Measurements from ENCODE around the gene AFAP1L1.

Gene AFAP1L1

GRCh38 chr5:149288436-149288835, 16.8 kb downstream of the AFAP1L1 start:
- no peak for DNase-seq

DNA sequence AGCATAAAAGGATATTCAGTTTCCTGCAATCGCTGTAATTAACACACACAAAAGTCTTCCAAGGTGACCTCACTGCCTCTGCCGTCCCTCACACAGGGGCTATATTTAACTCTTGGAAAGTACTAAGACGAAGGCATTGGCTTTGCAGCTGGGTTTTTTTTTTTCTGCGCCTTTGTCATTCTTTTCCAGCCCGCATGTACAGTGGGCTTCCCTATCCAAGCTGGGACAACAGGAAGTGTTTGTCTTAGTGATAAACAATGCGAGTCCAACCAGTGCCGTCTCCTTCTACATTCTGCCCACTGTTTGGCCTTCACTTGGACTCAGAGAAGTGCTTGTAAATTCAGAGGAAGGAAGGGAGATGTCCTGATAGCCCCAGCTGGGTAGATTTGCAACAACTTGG, 17.6 kb downstream of the AFAP1L1 start:
- no peak for DNase-seq

DNA sequence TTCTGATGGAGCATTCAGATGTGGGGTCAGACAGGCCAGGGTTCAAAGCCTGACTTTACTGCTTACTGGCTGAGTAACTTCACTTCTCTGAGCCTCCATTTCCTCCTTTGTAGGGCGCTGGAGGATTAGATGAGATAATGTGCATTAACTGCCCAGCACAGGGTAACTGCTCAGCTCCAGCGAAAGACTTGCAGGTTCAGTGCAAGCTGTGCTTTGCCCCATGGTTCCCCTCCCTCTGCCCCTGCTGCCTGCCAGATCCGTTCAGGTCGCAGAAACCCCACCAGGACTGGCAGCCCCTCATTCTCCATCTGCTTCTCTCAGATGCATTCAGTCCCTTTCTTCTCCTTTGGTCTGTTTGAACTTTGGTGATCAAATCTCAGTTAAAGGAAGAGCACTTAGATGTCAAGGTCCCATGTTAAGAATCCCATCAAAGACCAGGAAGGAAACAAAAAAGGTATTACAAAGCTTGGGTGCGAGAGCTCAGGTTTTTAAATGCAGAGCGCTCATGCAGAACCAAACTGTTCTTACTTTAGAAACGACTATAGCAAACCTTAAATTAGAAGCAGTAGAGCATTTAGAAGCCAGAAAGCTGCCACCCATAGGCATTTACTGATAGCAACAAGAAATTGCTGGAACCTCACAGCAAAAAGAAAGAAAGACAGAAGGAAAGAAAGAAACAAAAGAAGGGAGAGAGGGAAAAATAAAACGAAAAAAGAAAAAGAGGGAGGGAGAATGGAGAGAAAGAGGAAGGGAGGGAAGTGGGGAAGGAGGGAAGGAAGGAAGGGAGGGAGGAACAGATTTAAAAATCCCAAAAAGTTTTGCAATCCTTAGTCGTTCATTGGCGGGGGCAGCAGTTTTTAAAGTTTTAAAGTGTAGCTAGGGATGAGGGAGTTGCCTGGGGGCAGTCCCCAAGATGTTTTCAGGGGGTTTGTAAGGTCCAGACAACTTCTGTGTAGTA, 23.5 kb downstream of the AFAP1L1 start:
- no peak for DNase-seq

DNA sequence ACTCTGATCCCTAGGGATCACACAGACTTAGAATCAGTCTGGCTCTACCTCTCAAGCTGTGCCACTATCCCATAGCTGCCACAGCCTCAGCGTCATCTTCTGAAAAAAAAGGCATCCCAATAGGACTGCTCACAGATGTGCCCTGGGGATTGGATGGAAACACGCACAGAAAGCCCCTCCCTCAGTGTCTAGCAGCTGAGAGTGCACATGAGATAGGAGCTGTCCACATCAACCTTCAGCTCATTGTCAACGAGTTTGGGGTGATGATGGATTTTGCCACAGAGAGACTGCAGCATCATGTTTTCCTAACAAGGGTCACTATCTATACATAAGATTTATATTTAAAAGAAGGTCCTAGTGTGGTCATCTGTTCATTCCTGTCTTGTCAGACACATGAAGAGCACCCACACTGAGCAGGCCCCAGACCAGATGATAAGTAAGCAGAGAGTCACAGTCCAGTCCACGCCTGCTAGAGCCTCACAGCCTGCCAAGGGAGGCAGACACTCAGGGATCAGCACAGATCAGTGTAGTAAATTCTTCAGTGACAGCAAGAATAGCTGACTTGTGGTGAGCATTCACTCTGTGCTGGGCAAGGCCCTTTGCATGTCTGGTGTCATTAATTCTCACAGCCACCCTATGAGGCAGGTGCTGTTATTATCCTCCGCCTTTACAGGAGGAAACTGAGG, 25.8 kb downstream of the AFAP1L1 start:
- DNase-seq = no peak

- no peak for DNase-seq
Measured at GRCh38 chr5:149298163-149298562, 26.5 kb downstream of the AFAP1L1 start.

- no peak for DNase-seq
Measured at GRCh38 chr5:149298842-149299404, 27.3 kb downstream of the AFAP1L1 start.

GRCh38 chr5:149299451-149300054, 27.9 kb downstream of the AFAP1L1 start:
- no peak for DNase-seq

DNA sequence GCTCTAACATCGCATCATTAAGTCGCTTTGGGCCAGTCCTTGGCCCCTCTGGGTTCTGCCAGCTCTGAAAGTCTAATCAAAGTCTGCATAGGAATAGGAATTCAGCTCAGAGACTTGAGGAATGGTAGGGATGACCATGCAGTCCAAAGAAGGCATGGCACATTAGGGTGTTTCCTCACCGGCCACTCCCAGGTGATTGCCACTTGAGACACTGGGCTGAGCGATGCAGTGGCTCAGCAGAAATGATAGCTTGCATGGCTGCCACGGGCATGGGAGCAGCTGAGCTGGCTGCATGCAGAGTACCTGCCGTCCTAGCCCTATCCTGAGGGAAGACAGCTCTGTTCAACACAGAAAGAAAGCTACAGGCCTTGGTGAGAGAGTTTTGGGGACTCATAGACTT, 28.8 kb downstream of the AFAP1L1 start:
- DNase-seq = no peak

DNA sequence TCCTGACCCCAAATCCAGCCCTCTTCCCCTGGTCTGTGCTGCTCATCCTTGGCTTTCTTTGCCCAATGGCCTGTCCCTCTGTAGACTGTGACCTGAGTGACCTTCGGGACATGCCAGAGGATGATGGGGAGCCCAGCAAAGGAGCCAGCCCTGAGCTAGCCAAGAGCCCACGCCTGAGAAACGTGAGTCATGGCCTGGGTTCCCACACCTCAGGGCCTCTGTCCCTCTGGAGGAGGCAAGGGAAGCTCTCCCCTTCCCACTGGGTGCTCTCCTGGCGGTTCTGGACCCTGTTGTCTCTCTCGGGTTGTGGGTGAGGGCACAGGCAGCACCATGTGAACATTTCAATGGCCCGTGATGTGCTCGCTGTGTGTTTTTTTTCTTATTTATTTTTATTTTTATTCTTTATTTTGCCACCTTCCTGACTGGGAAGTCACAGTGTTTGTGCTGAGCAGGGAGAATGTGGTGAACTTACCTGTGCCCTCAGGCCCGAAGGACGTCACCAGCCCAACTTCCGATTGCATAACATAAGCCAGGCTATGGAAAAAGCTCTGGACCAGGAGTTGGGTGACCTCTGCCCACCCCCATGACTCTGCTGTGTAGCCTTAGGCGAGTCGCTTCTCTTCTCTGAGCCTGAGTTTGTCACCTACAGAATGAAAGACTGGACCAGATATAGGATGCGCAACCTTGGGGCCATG, 29.5 kb downstream of the AFAP1L1 start:
- DNase-seq = no peak

DNA sequence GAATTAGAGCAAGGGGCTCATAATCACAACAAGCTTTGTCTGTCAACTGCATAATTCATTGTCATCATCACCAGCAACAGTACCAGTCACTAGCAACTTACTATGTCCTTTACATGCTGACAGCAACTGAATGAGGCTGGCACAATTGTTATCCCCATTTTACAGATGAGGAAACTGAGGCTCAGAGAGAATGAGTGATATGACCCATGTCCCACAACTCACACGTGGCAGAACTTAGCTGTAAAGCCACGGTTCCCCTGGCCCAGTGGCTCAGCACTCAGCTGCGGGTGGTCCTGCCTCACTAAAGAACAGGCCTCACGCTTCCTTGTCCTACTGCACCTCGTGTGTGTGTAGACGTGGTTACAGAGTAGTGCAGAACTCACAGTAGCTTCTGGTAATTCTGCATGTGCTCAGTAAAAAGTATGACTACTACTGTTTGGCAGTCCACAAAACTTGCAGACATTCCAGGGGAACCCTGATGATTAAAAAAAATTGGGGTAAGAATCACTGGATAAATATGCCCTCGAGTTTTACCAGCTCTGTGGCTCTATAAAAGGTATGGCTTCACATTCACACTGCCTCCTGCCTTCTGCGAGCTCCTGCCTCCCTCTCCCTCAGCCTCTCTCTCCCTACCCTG, 30.2 kb downstream of the AFAP1L1 start:
- DNase-seq = no peak

- DNase-seq = no peak
Measured at GRCh38 chr5:149302641-149303040, 31.0 kb downstream of the AFAP1L1 start.

GRCh38 chr5:149303210-149303609, 31.6 kb downstream of the AFAP1L1 start:
- no peak for DNase-seq

DNA sequence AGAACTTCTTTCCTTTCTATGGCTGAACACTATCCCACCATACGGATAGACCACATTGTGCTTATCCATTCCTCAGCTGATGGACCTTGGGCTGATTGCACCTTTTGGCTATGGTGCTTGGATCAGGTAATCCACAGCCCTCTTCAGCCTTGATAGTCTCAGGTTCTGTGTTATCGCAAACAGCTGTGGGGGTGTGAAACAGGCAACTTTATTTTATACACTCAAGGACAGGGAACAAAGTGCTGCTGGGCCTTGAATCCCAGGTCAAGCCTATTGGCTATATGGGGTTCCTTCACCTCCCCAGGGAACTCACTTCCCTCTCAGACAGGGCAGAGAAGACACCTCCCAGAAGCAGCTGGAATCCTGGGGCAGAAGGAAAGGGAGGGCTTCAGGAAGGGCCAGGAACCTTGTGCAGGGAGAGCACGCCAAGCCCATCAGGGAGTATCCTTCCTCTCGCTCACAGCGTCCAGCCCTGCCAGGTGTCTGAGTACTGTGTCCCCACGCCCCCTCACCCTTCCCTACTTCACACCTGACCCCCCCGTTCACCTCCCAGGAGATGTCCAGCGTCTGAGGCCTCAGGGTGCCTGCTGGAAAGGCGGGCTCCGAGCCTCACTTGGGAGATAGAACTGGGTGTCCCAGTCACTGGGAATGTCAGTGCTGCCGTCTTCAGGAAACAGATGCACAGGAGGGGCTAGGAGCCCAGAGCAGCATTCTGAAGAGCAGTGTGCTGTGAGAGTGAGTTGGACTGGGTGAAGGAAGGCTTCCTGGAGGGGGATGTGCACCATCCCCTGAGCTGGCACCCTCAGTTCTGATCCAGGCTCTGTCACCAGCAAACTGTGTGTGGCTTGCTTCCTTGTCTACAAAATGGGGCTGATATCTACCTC, 32.8 kb downstream of the AFAP1L1 start:
- DNase-seq = no peak

- DNase-seq = no peak
Measured at GRCh38 chr5:149309354-149309753, 37.7 kb downstream of the AFAP1L1 start.

GRCh38 chr5:149310488-149310887, 38.8 kb downstream of the AFAP1L1 start:
- DNase-seq = no peak

- DNase-seq = peak; percentile 13
Measured at GRCh38 chr5:149310947-149311658, 39.4 kb downstream of the AFAP1L1 start.

DNA sequence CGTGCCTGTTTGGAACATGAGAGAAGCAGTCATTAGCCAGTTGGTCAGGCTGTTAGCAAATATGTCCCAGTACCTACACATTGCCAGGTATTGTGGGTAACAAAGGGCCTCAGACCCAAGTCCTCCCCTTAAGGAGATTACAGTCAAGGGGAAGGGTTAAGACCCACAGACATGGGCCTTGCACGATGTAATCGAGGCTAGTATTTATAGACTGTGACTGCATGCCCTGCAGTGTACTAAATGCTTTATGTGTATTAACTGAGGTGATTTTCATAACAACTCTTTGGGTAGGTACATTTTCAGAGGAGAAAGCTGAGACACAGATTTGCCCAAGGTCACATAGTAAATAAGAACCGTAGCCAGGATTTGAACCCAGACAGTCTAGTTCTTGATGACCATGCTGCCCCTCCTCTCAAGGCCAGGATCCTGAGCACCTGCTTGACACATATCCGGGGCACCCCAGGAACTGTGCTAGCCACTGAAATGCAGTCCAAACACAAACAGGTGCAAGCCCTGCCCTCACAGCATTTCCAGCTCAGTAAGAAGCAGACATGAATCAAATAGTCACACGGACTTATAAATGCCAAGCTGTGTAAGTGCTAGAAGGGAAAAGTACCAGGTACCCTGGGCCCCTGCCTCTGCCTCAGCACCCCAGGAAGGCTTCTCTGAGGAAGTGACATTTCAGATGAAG, 41.6 kb downstream of the AFAP1L1 start:
- DNase-seq = no peak

DNA sequence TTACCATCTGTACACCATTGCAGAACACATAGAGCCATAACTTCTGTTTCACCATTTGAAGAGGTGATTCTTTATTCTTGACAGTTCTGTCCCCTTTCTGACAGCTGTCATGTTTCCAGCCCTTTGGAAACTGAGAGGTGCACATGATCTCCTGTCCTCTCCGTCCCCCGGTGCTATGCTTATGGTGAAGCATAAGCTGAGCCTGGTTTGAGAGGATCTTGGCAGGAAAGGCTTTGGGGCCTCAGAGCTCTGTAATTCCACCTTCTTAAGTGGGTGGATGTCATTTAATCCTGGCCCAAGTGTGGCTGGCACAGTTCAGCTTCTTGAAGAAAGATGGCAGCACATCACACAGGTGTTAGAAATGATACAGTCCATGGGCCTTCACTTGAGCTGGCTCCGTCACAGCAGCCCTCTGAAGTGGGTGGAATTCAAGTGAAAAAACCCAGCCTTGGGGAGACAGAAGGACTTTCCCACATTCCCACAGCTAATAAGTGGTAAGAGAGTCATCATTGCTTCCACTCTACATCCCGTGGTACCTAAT, 43.0 kb downstream of the AFAP1L1 start:
- no peak for DNase-seq

DNA sequence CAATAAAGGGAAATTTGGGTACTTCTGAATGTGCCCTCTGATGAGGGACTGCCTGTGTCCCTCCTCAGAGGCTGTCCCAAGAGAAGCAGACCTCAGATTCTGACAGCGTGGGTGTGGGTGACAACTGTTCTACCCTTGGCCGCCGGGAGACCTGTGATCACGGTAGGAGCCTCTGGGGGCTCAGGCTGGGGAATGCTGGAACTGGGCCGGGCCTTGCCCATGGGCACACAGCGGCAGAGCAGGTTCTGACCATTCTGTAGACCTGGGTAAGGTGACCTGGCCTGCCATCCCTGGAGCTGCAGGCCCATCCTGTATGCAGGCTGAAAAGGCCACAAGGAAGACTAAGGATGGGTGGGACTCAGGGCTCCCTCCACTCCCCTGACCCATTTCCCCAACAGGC, 44.1 kb downstream of the AFAP1L1 start:
- no peak for DNase-seq

All from eye (tissue), 1 donor.